ENCODE data around the gene PADI6. TPM values are rescaled to one million over a fixed set of nuclear protein-coding genes. Genes with fewer than 3 reads are reported as not detected.

The PADI6 gene
- total and polyA plus RNA-seq, 2 of the 8 experiments (the other 6 are each of a cell fraction or from before 2014, with no cell fraction given), result not detected

GRCh38 chr1:17404034-17404684, 32.2 kb downstream of the PADI6 start:
- H2BK20ac ChIP-seq (ENCODE audit: low read length), result no peak overlapping the region
- POLR2A ChIA-PET (ENCODE audit: partially characterized antibody), result interaction anchor here (0.9 to 10.0 kb wide), 16 partner anchors 8 to 285 kb away, joined by 3 to 116 read pairs (median 5); partner anchors contain the start of genes PADI2, PADI6 and RCC2
- no peak overlapping the region for H2AFZ ChIP-seq (ENCODE audit: low read length)
- H2BK15ac ChIP-seq (ENCODE audit: low read length), result no peak overlapping the region
- H3K79me2 ChIP-seq (ENCODE audit: control insufficient read depth in 1 of 2, insufficient read depth in 2 of 2, low read length in 2 of 2), result no peaks in the 10 kb centered on the region
- H3K9ac ChIP-seq (replicated peaks in 1 of 4; ENCODE audit: extremely low read depth in 1 of 4, low read depth in 3 of 4, low read length in 3 of 4), result no peak overlapping the region
- WGBS, 2 experiments (ENCODE audit: extremely low coverage in 1 of 2, insufficient coverage in 1 of 2, insufficient read length in 1 of 2, insufficient replicate concordance in 2 of 2, low coverage in 1 of 2, low lambda C conversion rate in 2 of 2, missing lambda C conversion rate in 1 of 2), result 67% methylated on average over 13 of the region's 15 CpGs; no CpG with 5 or more reads in 1 of the 2 experiments
- no peak overlapping the region for H2AK5ac ChIP-seq (ENCODE audit: low read depth, low read length)
- H3K4ac ChIP-seq (replicated peaks; ENCODE audit: insufficient read length, low read depth, low read length), result no peak overlapping the region
- H3K4me3 ChIP-seq (ENCODE audit: extremely low read depth in 1 of 4, insufficient read depth in 2 of 4, low read depth in 3 of 4, low read length in 4 of 4), result no peak overlapping the region
- H3K79me1 ChIP-seq (ENCODE audit: low read depth, low read length), result no peaks in the 10 kb centered on the region; the same call in 1 of the 2 replicates
- H3K27me3 ChIP-seq (replicated peaks in 1 of 4; ENCODE audit: control insufficient read depth in 3 of 4, extremely low read depth in 1 of 4, insufficient read depth in 3 of 4, low read length in 3 of 4), result no peaks in the 10 kb centered on the region
- H4K20me1 ChIP-seq (replicated peaks in 1 of 2; ENCODE audit: control insufficient read depth in 1 of 2, insufficient read depth in 2 of 2, low read length in 2 of 2), result peaks cover 6 to 7% of the 10 kb centered on the region in 2 experiments
- no peak overlapping the region for H2BK5ac ChIP-seq (ENCODE audit: low read depth, low read length)
- H4K91ac ChIP-seq (replicated peaks; ENCODE audit: insufficient read length, low read length), result no peak overlapping the region
- H3K23ac ChIP-seq (ENCODE audit: insufficient read length), result no peak overlapping the region
- DNase-seq (ENCODE audit: low read depth in 1 of 2, low spot score in 2 of 2) (peak in 1 of 2 experiments; percentile 62), FAIRE-seq (no peak)
- CTCF ChIA-PET (ENCODE audit: partially characterized antibody), result interaction anchor here (1.1 to 5.2 kb wide), 10 partner anchors 13 to 328 kb away, joined by 3 to 19 read pairs (median 4); partner anchors contain the start of genes PADI6 and RCC2
- no peaks in the 10 kb centered on the region for H3K9me3 ChIP-seq (ENCODE audit: insufficient read depth in 2 of 2, low read depth in 1 of 2, low read length in 1 of 2)
- H3K27ac ChIP-seq (ENCODE audit: low read depth, low read length), result no peak overlapping the region
- H2BK12ac ChIP-seq (ENCODE audit: low read depth, low read length), result no peak overlapping the region
- H3K14ac ChIP-seq (ENCODE audit: insufficient read length), result no peak overlapping the region
- H3K23me2 ChIP-seq (ENCODE audit: low read depth, low read length), result no peaks in the 10 kb centered on the region
- peaks cover 3 to 20% (median 15%) of the 10 kb centered on the region in 4 experiments; a peak in 7 of 8 replicates for H3K36me3 ChIP-seq (ENCODE audit: control insufficient read depth in 2 of 4, insufficient read depth in 4 of 4, low read length in 3 of 4)
- H3K56ac ChIP-seq (replicated peaks; ENCODE audit: insufficient read length, low read depth, low read length), result no peak overlapping the region
- H3K18ac ChIP-seq (ENCODE audit: extremely low read depth, low read length), result no peak overlapping the region
- H2BK120ac ChIP-seq (replicated peaks; ENCODE audit: low read depth, low read length), result no peak overlapping the region
- H4K5ac ChIP-seq (ENCODE audit: insufficient read length, low read depth, low read length), result no peak overlapping the region
- H4K8ac ChIP-seq (ENCODE audit: extremely low read depth, insufficient read depth, low read length), result peak overlapping the region; percentile 91; the same call in 1 of the 2 replicates
- no peak overlapping the region for H3K4me2 ChIP-seq (ENCODE audit: insufficient read depth in 1 of 2, low read depth in 2 of 2, low read length in 2 of 2)
- peaks cover 0 to 13% (median 4%) of the 10 kb centered on the region in 4 experiments; a peak in 4 of 7 replicates for H3K4me1 ChIP-seq (replicated peaks in 1 of 4; ENCODE audit: control insufficient read depth in 3 of 4, insufficient read depth in 4 of 4, low read length in 3 of 4)
- TF ChIP-seq POLR2A (IDR thresholded peaks at IDR 0.05; ENCODE audit: control extremely low read depth in 1 of 2, low read depth in 2 of 2, low read length in 2 of 2), result no peak
